Kidney (tissue), 14 donors: ENCODE measurements around the gene SLC38A2. TPM values are rescaled to one million over a fixed set of nuclear protein-coding genes. Genes with fewer than 3 reads are reported as not detected.
A peak's percentile ranks its signal among the peaks of the same experiment; 100 is the strongest.

Source experiments
- DNase-seq, 5 donors: peaks; one replicate each; pipeline ENCODE4 v3.0.0-alpha.2; 2013 to 2020
- FAIRE-seq: peaks from 2 replicates; lab custom pipeline; 2012; peaks lifted over from hg19 to GRCh38; lab: Jason Lieb, UNC
- H3K27ac ChIP-seq, 2 donors: one replicate each; pipeline ENCODE4 v1.7.0; 2013; ENCODE audit warnings: low read depth in 2 of 2, low read length in 2 of 2, inconsistent platforms in 1 of 2
- H3K27me3 ChIP-seq: one replicate; pipeline ENCODE4 v1.7.1; 2013; ENCODE audit warnings: low read length, inconsistent platforms; ENCODE audit not compliant: control insufficient read depth, insufficient read depth
- H3K36me3 ChIP-seq, 3 donors: one replicate each; pipeline versions ENCODE4 v1.7.0 to v1.7.1; 2013; ENCODE audit warnings: low read length in 3 of 3, control low read depth in 1 of 3, inconsistent platforms in 1 of 3; ENCODE audit not compliant: insufficient read depth in 3 of 3, control insufficient read depth in 2 of 3
- H3K4me1 ChIP-seq, 3 donors: one replicate each; pipeline versions ENCODE4 v1.7.0 to v1.7.1; 2013; ENCODE audit warnings: low read length in 3 of 3, inconsistent platforms in 1 of 3, low read depth in 1 of 3; ENCODE audit not compliant: control insufficient read depth in 2 of 3, insufficient read depth in 2 of 3
- H3K4me3 ChIP-seq, 3 donors: one replicate each; pipeline versions ENCODE4 v1.7.0 to v1.8.1; 2013; ENCODE audit warnings: low read length in 3 of 3, control low read depth in 1 of 3, inconsistent platforms in 1 of 3
- H3K9ac ChIP-seq, 3 donors: one replicate each; pipeline versions ENCODE4 v1.7.0 to v1.7.1; 2013; ENCODE audit warnings: low read length in 3 of 3, control low read depth in 1 of 3, inconsistent platforms in 1 of 3
- H3K9me3 ChIP-seq, 3 donors: one replicate each; pipeline versions ENCODE4 v1.7.0 to v1.7.1; 2013; ENCODE audit warnings: low read length in 3 of 3, control low read depth in 1 of 3, inconsistent platforms in 1 of 3; ENCODE audit not compliant: control insufficient read depth in 2 of 3, insufficient read depth in 1 of 3
- intact Hi-C: fragments of 100-400 bp; cut with DNase I; formaldehyde crosslinking; loops from one replicate; pipeline ENCODE4 v1.11.1; 2022
- polyA plus RNA-seq: library from polyadenylated mRNA; stranded (reverse); fragments of 350-450 nt; fragmentation: Illumina TruSeq; extraction: RNeasy Lipid Tissue Mini Kit (QIAGEN cat#74804); gene quantifications from one replicate; pipeline ENCODE4 v1.2.3, GENCODE V29; 2014; ENCODE audit warnings: low read depth, low replicate concordance; ENCODE audit not compliant: insufficient read depth
- total RNA-seq: library from RNA; stranded (reverse); fragmentation: NEBNext Ultra II Directional; extraction: Animal tissue kit (Norgen Biotek cat#: 25700); gene quantifications from one replicate; pipeline ENCODE4 v1.2.1, GENCODE V29; 2021
- TF ChIP-seq, protein P1 (sequence below): IDR thresholded peaks from 3 replicates; pipeline ENCODE4 v1.5.1; 2012; ENCODE audit warnings: mild to moderate bottlenecking, moderate library complexity, borderline replicate concordance; ENCODE audit not compliant: insufficient read depth; ENCODE audit errors: extremely low read depth
- donor health status: control.
- donor health status: control.
- donor health status: control.
- donor health status: control.
- donor health status: control.
- donor health status: DM: yes; HTN: yes; CAD: no.
- donor health status: Normal renal cell carcinoma (clear cell type).

The SLC38A2 gene
- total and polyA plus RNA-seq, 2 donors from 2014 or later, result 38.6 to 189 TPM

DNA sequence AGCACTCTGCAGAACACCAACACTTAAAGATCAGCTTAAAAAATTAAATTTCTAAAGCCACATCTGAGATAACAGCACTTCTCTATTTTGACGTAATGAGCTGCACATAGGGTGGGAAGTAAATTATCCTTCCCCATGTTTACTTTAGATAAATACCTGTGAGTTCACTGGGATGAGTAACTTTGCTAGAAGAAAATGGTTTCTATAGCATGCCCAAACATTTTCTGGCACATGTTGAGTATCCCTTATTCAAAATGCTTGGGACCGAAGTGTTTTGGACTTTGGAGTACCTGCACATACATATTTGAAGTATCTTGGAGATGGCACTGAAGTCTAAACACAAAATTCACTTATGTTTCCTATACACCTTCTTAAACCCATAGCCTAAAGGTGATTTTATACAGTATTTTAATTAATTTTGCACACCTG, 6.6 kb downstream of the SLC38A2 start:
- Histone ChIP-seq H3K4me1 (peaks cover 0 to 28% (median 27%) of the 10 kb centered on the region in 3 donors), H3K27ac (no peak overlapping the region), H3K4me3 (peak overlapping the region in 1 of 3 donors; percentile 28), H3K9ac (no peak overlapping the region), H3K36me3 (peaks cover 17 to 84% (median 55%) of the 10 kb centered on the region in 3 donors), H3K9me3 (no peaks in the 10 kb centered on the region), H3K27me3 (no peaks in the 10 kb centered on the region)
- TF ChIP-seq, protein P1, sequence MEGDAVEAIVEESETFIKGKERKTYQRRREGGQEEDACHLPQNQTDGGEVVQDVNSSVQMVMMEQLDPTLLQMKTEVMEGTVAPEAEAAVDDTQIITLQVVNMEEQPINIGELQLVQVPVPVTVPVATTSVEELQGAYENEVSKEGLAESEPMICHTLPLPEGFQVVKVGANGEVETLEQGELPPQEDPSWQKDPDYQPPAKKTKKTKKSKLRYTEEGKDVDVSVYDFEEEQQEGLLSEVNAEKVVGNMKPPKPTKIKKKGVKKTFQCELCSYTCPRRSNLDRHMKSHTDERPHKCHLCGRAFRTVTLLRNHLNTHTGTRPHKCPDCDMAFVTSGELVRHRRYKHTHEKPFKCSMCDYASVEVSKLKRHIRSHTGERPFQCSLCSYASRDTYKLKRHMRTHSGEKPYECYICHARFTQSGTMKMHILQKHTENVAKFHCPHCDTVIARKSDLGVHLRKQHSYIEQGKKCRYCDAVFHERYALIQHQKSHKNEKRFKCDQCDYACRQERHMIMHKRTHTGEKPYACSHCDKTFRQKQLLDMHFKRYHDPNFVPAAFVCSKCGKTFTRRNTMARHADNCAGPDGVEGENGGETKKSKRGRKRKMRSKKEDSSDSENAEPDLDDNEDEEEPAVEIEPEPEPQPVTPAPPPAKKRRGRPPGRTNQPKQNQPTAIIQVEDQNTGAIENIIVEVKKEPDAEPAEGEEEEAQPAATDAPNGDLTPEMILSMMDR, result no peak
- FAIRE-seq, result no peak
- intact Hi-C loops, result loop anchor here (10.0 kb wide), 1 partner anchor 299 kb away; no protein-coding TSS in a partner anchor
- DNase-seq, result no peak

GRCh38 chr12:46364777-46365580, 7.6 kb downstream of the SLC38A2 start:
- intact Hi-C loops, result loop anchor here (10.0 kb wide), 1 partner anchor 300 kb away; no protein-coding TSS in a partner anchor
- TF ChIP-seq, protein P1, result no peak
- Histone ChIP-seq H3K27me3 (no peaks in the 10 kb centered on the region), H3K4me3 (no peak overlapping the region), H3K4me1 (peaks cover 0 to 26% (median 26%) of the 10 kb centered on the region in 3 donors), H3K27ac (peak overlapping the region in 1 of 2 donors; percentile 57), H3K36me3 (peaks cover 16 to 93% (median 53%) of the 10 kb centered on the region in 3 donors), H3K9me3 (no peaks in the 10 kb centered on the region), H3K9ac (no peak overlapping the region)
- DNase-seq, result peak in 1 of 5 donors; percentile 52
- FAIRE-seq, result peak; percentile 42

GRCh38 chr12:46364300-46364696, 8.3 kb downstream of the SLC38A2 start:
- no peaks in the 10 kb centered on the region for H3K9me3 ChIP-seq
- H3K36me3 ChIP-seq, result peaks cover 20 to 93% (median 52%) of the 10 kb centered on the region in 3 donors
- H3K4me3 ChIP-seq, result no peak overlapping the region
- no peak overlapping the region for H3K9ac ChIP-seq
- peaks cover 0 to 23% (median 20%) of the 10 kb centered on the region in 3 donors for H3K4me1 ChIP-seq
- no peaks in the 10 kb centered on the region for H3K27me3 ChIP-seq
- no peak overlapping the region for H3K27ac ChIP-seq
- TF ChIP-seq, protein P1, result no peak
- DNase-seq, result no peak
- no peak for FAIRE-seq
- intact Hi-C loops, result loop anchor here (10.0 kb wide), 1 partner anchor 301 kb away; no protein-coding TSS in a partner anchor
